HepG2 (cell line): Measurements from ENCODE around the gene NAA30.

ENCODE experiments used
- CTCF ChIP-seq: sonication (generic); formaldehyde crosslinking; IDR thresholded peaks from 2 replicates; pipeline ENCODE4 v1.5.0; 2020; ENCODE audit warnings: mild to moderate bottlenecking, missing genetic modification reagents, moderate library complexity
- HIVEP1 ChIP-seq: sonication (generic); formaldehyde crosslinking; IDR thresholded peaks from 2 replicates; pipeline ENCODE4 v1.4.0; 2020; ENCODE audit warnings: mild to moderate bottlenecking, missing genetic modification reagents
- MTA1 ChIP-seq: sonication (generic); formaldehyde crosslinking; IDR thresholded peaks from 2 replicates; pipeline ENCODE4 v1.4.0; 2020; ENCODE audit warnings: missing genetic modification reagents, mild to moderate bottlenecking, borderline replicate concordance
- NBN ChIP-seq: fragments of 450-650 bp; conservative IDR thresholded peaks from 2 replicates; pipeline ENCODE4 v1.6.1; 2017
- REXO4 ChIP-seq: sonication (generic); formaldehyde crosslinking; IDR thresholded peaks from 2 replicates; pipeline ENCODE4 v1.8.0; 2022; ENCODE audit warnings: missing genetic modification reagents, mild to moderate bottlenecking, borderline replicate concordance
- SIX1 ChIP-seq: sonication (generic); formaldehyde crosslinking; IDR thresholded peaks from 2 replicates; pipeline ENCODE4 v1.4.0; 2020; ENCODE audit warnings: missing genetic modification reagents, borderline replicate concordance
- TOE1 ChIP-seq: sonication (generic); formaldehyde crosslinking; IDR thresholded peaks from 2 replicates; pipeline ENCODE4 v1.4.0; 2020; ENCODE audit warnings: mild to moderate bottlenecking, missing genetic modification reagents
- TF ChIP-seq, protein P1 (sequence below), 2 experiments: IDR thresholded peaks; 2 replicates each; pipeline ENCODE4 v1.6.1; 2011 to 2012; ENCODE audit warnings: low read length in 2 of 2, borderline replicate concordance in 1 of 2, low read depth in 1 of 2, mild to moderate bottlenecking in 1 of 2, moderate library complexity in 1 of 2

- TF ChIP-seq, protein P1, sequence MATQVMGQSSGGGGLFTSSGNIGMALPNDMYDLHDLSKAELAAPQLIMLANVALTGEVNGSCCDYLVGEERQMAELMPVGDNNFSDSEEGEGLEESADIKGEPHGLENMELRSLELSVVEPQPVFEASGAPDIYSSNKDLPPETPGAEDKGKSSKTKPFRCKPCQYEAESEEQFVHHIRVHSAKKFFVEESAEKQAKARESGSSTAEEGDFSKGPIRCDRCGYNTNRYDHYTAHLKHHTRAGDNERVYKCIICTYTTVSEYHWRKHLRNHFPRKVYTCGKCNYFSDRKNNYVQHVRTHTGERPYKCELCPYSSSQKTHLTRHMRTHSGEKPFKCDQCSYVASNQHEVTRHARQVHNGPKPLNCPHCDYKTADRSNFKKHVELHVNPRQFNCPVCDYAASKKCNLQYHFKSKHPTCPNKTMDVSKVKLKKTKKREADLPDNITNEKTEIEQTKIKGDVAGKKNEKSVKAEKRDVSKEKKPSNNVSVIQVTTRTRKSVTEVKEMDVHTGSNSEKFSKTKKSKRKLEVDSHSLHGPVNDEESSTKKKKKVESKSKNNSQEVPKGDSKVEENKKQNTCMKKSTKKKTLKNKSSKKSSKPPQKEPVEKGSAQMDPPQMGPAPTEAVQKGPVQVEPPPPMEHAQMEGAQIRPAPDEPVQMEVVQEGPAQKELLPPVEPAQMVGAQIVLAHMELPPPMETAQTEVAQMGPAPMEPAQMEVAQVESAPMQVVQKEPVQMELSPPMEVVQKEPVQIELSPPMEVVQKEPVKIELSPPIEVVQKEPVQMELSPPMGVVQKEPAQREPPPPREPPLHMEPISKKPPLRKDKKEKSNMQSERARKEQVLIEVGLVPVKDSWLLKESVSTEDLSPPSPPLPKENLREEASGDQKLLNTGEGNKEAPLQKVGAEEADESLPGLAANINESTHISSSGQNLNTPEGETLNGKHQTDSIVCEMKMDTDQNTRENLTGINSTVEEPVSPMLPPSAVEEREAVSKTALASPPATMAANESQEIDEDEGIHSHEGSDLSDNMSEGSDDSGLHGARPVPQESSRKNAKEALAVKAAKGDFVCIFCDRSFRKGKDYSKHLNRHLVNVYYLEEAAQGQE (IDR thresholded peaks at IDR 0.05; ENCODE audit: borderline replicate concordance in 1 of 2, low read depth in 1 of 2, low read length in 2 of 2) = no peak
- TF ChIP-seq CTCF (CRISPR knock-in tag) (no peak), NBN (no peak), REXO4 (no peak), SIX1 (CRISPR knock-in tag) (no peak), TOE1 (CRISPR knock-in tag) (no peak), MTA1 (CRISPR knock-in tag) (no peak), HIVEP1 (CRISPR knock-in tag) (no peak)
These were observed 11.1 kb downstream of the NAA30 start for GRCh38 chr14:57401501-57401900.
